WERI-Rb-1 (cell line): ENCODE measurements around the gene CPT1A.

ENCODE experiments used
- DNase-seq: peaks from one replicate; pipeline ENCODE4 v3.0.0-alpha.2; 2020
- H3K27ac ChIP-seq: fragments of 250-450 bp; sonication (Bioruptor Pico); 2 replicates; pipeline ENCODE4 v1.5.1; 2020; ENCODE audit warnings: mild to moderate bottlenecking, moderate library complexity
- H3K27me3 ChIP-seq: fragments of 250-450 bp; sonication (Bioruptor Pico); 2 replicates; pipeline ENCODE4 v1.5.1; 2021; ENCODE audit warnings: mild to moderate bottlenecking, low read depth, moderate library complexity; ENCODE audit not compliant: insufficient read depth, severe bottlenecking
- H3K36me3 ChIP-seq: fragments of 250-450 bp; sonication (Bioruptor Pico); 2 replicates; pipeline ENCODE4 v1.5.1; 2020; ENCODE audit warnings: mild to moderate bottlenecking, moderate library complexity
- H3K4me3 ChIP-seq: 2 replicates; pipeline ENCODE4 v1.5.1; 2011; ENCODE audit warnings: low read depth, mild to moderate bottlenecking, control low read depth, low read length
- H3K9me3 ChIP-seq: fragments of 250-450 bp; sonication (Bioruptor Pico); 2 replicates; pipeline ENCODE4 v1.5.1; 2021; ENCODE audit warnings: mild to moderate bottlenecking, moderate library complexity; ENCODE audit not compliant: severe bottlenecking
- TF ChIP-seq, protein P1 (sequence below): IDR thresholded peaks from 2 replicates; pipeline ENCODE4 v1.5.1; 2011; ENCODE audit warnings: low read depth, mild to moderate bottlenecking, control low read depth, inconsistent platforms, low read length

The CPT1A gene

GRCh38 chr11:68855205-68855981 is 13.7 kb upstream of the CPT1A start:
- Histone ChIP-seq H3K9me3 (no peaks in the 10 kb centered on the region), H3K27me3 (no peaks in the 10 kb centered on the region), H3K4me3 (no peak overlapping the region), H3K27ac (no peak overlapping the region), H3K36me3 (no peaks in the 10 kb centered on the region)
- DNase-seq = no peak
- TF ChIP-seq, protein P1, sequence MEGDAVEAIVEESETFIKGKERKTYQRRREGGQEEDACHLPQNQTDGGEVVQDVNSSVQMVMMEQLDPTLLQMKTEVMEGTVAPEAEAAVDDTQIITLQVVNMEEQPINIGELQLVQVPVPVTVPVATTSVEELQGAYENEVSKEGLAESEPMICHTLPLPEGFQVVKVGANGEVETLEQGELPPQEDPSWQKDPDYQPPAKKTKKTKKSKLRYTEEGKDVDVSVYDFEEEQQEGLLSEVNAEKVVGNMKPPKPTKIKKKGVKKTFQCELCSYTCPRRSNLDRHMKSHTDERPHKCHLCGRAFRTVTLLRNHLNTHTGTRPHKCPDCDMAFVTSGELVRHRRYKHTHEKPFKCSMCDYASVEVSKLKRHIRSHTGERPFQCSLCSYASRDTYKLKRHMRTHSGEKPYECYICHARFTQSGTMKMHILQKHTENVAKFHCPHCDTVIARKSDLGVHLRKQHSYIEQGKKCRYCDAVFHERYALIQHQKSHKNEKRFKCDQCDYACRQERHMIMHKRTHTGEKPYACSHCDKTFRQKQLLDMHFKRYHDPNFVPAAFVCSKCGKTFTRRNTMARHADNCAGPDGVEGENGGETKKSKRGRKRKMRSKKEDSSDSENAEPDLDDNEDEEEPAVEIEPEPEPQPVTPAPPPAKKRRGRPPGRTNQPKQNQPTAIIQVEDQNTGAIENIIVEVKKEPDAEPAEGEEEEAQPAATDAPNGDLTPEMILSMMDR = no peak

DNA sequence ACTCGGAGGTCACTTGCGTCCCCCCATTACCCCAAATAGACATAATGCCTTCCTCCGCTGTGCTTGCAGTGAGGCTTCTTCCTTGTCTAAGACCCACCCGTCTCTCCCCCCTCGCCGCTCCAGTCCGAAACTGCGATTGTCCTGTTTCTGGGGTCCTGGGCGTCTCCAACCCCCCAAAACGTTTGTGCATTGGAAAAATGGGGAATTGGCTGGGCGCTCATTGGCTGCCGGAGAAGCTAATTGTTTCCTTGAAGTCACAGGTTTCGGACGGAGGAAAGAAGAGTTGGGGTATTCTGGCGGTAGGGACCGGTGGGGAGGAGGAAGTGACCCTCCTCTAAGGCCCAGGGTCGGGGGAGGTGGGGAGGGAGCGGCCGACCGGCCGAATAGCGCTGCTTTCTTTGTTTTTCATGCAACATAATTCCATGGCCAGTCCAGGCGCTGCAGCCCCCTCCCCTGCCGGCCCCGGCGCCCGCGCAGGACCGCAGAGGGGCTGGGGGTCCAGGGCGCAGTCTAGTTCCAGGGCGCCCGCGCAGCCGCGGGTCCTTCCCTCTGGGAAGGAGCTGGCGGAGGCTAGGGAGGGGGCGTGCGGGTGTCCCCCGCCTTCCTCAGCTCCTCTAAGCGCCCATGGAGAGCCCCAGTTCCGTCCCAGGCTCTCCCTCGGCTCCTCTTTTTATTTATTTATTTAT is 12.7 kb upstream of the CPT1A start:
- H3K36me3 ChIP-seq = no peaks in the 10 kb centered on the region
- DNase-seq = no peak
- no peak overlapping the region for H3K27ac ChIP-seq
- H3K4me3 ChIP-seq = no peak overlapping the region
- TF ChIP-seq, protein P1 = no peak
- no peaks in the 10 kb centered on the region for H3K27me3 ChIP-seq
- no peaks in the 10 kb centered on the region for H3K9me3 ChIP-seq

DNA sequence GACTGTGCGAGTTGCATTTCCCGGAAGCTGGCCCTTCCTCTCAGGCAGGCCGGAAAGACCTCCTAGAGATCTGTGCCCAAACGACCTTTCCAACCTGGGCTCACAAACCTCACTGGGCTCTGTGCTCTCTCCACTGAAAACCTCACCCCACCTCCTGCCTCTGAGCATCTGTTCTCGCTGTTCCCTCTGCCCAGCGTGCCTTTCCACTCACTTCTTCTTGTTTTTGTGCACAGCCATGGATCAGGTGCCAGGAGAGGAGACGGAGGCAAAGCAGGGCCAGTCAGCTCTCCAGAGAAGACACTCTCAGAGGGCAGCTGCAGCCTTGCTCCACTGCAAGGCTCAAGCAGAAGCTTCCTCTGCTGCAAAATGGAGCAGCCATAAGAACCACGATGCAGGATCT is 10.9 kb upstream of the CPT1A start:
- no peak for DNase-seq
- Histone ChIP-seq H3K9me3 (no peaks in the 10 kb centered on the region), H3K4me3 (no peak overlapping the region), H3K36me3 (no peaks in the 10 kb centered on the region), H3K27me3 (no peaks in the 10 kb centered on the region), H3K27ac (no peak overlapping the region)
- TF ChIP-seq, protein P1 = no peak

- TF ChIP-seq, protein P1 = no peak
- Histone ChIP-seq H3K27ac (no peak overlapping the region), H3K36me3 (no peaks in the 10 kb centered on the region), H3K9me3 (no peaks in the 10 kb centered on the region), H3K27me3 (no peaks in the 10 kb centered on the region), H3K4me3 (no peak overlapping the region)
- no peak for DNase-seq
Observed at GRCh38 chr11:68848429-68848828, 6.7 kb upstream of the CPT1A start.

DNA sequence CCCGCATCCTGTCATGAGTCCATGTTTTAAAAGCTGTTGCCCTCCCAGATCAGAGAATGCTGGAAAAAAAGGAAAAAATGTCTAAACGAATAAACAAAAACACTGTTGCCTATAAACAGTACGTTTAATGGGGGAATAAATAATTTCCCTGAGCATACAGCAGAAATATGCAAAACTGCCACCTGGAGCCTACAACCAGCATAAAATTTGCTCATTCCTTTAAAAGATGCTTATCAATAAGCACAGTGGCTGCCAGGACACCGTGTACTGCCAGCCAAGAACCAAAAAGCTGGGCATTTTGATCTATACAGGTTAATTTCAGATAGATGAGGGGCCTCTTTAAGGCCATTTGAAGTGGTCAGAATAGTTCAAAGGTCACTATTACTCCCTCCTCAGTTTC is 5.7 kb upstream of the CPT1A start:
- Histone ChIP-seq H3K36me3 (no peaks in the 10 kb centered on the region), H3K27ac (no peak overlapping the region), H3K9me3 (no peaks in the 10 kb centered on the region), H3K4me3 (no peak overlapping the region), H3K27me3 (no peaks in the 10 kb centered on the region)
- TF ChIP-seq, protein P1 = no peak
- DNase-seq = no peak
